ENCODE results near the gene ERCC6L2. TPM values are rescaled to one million over a fixed set of nuclear protein-coding genes. Genes with fewer than 3 reads are reported as not detected.

The ERCC6L2 gene
- total and polyA plus RNA-seq, 2 of the 4 experiments (the other 2 are of a cell fraction): 13.0 to 67.6 TPM

DNA sequence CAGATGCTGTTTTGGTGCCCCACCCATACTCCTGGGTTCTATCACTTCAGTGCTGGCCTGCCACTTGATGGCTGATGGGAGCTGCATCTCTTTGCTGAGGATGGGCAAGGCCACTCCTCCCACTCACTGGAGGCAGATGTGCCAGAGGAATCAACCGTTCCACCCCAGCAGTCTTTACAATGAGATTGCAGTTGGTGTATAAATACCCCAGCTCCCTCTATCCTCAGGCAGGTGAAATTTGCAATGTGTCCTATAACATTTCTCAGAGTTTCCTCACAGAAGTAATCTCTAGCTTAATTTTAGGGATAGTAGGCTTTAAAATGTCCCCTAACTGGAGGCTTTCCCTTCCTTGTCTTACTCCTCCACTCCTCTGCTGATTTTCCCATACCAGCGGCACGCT, 36.5 kb upstream of the ERCC6L2 start:
- Histone ChIP-seq H3K9me1 (ENCODE audit: insufficient read depth, low read length) (no peaks in the 10 kb centered on the region), H4K20me1 (ENCODE audit: insufficient read depth, low read length) (no peaks in the 10 kb centered on the region), H2BK15ac (ENCODE audit: low read depth, low read length) (no peak overlapping the region), H2BK5ac (ENCODE audit: low read depth, low read length, poor library complexity, severe bottlenecking) (no peak overlapping the region), H3K27ac (ENCODE audit: insufficient read depth, low read length) (no peak overlapping the region), H2BK20ac (ENCODE audit: low read depth, low read length) (no peak overlapping the region), H3K36me3 (ENCODE audit: control insufficient read depth, insufficient read depth, low read length) (no peaks in the 10 kb centered on the region), H2AFZ (replicated peaks; ENCODE audit: low read length, poor library complexity) (no peak overlapping the region), H3K4me2 (ENCODE audit: low read depth, low read length) (no peak overlapping the region), H2BK120ac (ENCODE audit: low read depth, low read length) (no peak overlapping the region), H4K8ac (ENCODE audit: low read depth in 2 of 2, low read length in 2 of 2) (no peak overlapping the region), H2AK9ac (replicated peaks; ENCODE audit: low read depth, low read length, poor library complexity) (no peak overlapping the region), H2AK5ac (ENCODE audit: low read depth, low read length) (no peak overlapping the region), H3K56ac (ENCODE audit: extremely low read depth, insufficient read depth, low read length) (no peak overlapping the region), H3K4me1 (ENCODE audit: control insufficient read depth, insufficient read depth, low read length) (peaks cover 4% of the 10 kb centered on the region; the same call in 1 of the 2 replicates), H4K91ac (ENCODE audit: insufficient read depth, low read depth, low read length) (no peak overlapping the region), H3K14ac (replicated peaks; ENCODE audit: low read depth, low read length) (no peak overlapping the region), H3K4me3 (ENCODE audit: insufficient read depth, low read depth, low read length) (no peak overlapping the region), H3K4ac (ENCODE audit: low read depth, low read length) (no peak overlapping the region), H3K79me1 (ENCODE audit: low read depth in 1 of 2, low read length in 2 of 2) (no peaks in the 10 kb centered on the region), H3K9ac (ENCODE audit: low read depth, low read length) (no peak overlapping the region), H3K27me3 (ENCODE audit: control insufficient read depth, insufficient read depth, low read length) (no peaks in the 10 kb centered on the region), H4K5ac (ENCODE audit: low read depth, low read length) (no peak overlapping the region), H3K9me3 (ENCODE audit: control insufficient read depth, insufficient read depth, low read length) (no peaks in the 10 kb centered on the region; the same call in 1 of the 2 replicates), H3K18ac (ENCODE audit: low read depth, low read length) (no peak overlapping the region), H3K23ac (ENCODE audit: low read depth, low read length) (no peak overlapping the region)
- ChIA-PET CTCF (no interaction called here), POLR2A (ENCODE audit: unreplicated experiment) (no interaction called here)
- dilution Hi-C loops (cut with HindIII; ENCODE audit: low sequenced_read_pairs, unreplicated experiment): no loop called here
- no CpG with 5 or more reads among the region's 3 CpGs for WGBS, 2 experiments (ENCODE audit: extremely low coverage in 2 of 2, insufficient read length in 1 of 2)
- no peak for ATAC-seq (ENCODE audit: low read depth)
- DNase-seq: no peak
- TF ChIP-seq SMC3 (IDR thresholded peaks at IDR 0.05; ENCODE audit: low read depth, low read length) (no peak), CTCF (conservative IDR thresholded peaks at IDR 0.05; ENCODE audit: low read depth, low read length) (no peak), RAD21 (IDR thresholded peaks at IDR 0.05; ENCODE audit: low read length) (no peak), POLR2A (IDR thresholded peaks at IDR 0.05; ENCODE audit: low read depth, low read length) (no peak), NFE2L2 (IDR thresholded peaks at IDR 0.05; ENCODE audit: low read depth, low read length) (no peak), FOS (IDR thresholded peaks at IDR 0.05; ENCODE audit: low read depth, low read length) (no peak), MAZ (IDR thresholded peaks at IDR 0.05; ENCODE audit: borderline replicate concordance, low read depth, low read length) (no peak), ELK1 (IDR thresholded peaks at IDR 0.05; ENCODE audit: borderline replicate concordance, low read depth, low read length) (no peak), BHLHE40 (IDR thresholded peaks at IDR 0.05; ENCODE audit: low read depth, low read length) (no peak), MAFK (IDR thresholded peaks at IDR 0.05; ENCODE audit: low read depth, low read length) (no peak), RCOR1 (IDR thresholded peaks at IDR 0.05; ENCODE audit: insufficient replicate concordance, low read length) (no peak)
- TF ChIP-seq, protein P1, sequence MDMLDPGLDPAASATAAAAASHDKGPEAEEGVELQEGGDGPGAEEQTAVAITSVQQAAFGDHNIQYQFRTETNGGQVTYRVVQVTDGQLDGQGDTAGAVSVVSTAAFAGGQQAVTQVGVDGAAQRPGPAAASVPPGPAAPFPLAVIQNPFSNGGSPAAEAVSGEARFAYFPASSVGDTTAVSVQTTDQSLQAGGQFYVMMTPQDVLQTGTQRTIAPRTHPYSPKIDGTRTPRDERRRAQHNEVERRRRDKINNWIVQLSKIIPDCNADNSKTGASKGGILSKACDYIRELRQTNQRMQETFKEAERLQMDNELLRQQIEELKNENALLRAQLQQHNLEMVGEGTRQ (IDR thresholded peaks at IDR 0.05; ENCODE audit: low read depth, low read length): no peak
- in situ Hi-C loops (cut with MboI; ENCODE audit: low sequenced_read_pairs): no loop called here
- intact Hi-C loops (cut with micrococcal nuclease): no loop called here
- BruUV-seq (replicated peaks): no TSS peak
